Activated CD4-positive, alpha-beta T cell treated with anti-CD3 and anti-CD28 coated beads for 24 hours (primary cell): ENCODE results near the gene DYNLRB1.

Source experiments
- DNase-seq, 2 donors: peaks; one replicate each; pipeline ENCODE4 v3.0.0-alpha.2; 2020; ENCODE audit warnings: low read depth in 2 of 2

DYNLRB1 gene

DNA sequence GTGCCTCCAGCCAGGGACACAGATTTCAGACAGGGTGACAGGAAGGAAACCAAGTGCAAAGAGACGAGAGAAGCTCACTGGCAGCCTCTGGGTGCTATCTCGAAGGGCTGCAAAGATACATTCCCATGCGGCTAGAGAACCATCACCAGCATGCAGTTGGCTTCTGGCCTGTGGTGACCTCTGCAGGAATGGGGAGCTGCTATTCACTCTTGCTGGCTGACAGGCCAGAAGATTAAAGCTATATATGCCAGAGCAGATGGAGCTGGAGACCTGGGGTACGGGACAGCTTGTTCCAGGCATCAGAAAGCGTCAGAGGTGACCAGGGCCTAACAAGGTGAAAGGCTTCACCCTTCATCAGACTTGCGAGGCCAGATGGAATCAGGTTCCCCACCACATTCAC lies 62.3 kb downstream of the DYNLRB1 start:
- no peak for DNase-seq

DNA sequence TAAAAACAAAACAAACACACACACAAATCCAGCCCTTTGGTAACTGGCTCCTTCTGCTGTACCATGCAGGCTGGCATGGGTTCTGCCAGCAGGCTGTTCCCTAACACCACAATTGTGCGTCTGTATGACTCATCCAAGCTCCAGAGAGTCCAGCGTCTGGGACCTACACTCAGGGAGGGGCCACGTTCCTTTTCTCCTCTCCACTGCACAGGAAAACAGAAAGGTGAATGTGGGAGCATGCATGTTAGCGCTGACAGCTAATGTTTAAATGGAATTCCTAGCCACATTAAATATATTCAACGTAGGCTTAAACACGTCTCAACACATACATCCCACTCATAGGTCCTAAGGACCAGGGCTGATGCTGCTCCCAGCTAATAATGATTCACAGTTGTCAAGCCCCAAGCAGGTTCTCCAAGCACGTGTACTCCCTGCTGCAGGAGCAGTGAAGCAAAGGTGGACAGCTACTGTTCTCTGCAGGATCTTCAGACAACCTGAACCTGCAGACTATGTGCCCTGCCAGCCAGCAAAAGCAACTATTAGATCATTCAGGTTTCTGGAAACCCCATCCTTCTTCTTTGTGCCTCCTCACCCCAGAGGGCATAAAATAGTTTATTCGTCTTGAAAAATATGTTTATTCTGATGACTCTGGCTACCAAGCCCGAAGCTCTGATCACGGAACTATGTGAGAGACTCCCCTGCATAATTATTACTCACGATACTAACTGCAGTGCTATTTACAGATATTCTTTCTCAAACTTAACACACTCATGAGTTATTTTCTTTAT lies 63.2 kb downstream of the DYNLRB1 start:
- no peak for DNase-seq

- no peak for DNase-seq
These were observed 64.0 kb downstream of the DYNLRB1 start for GRCh38 chr20:34579979-34580940.

GRCh38 chr20:34581341-34582184 lies 65.3 kb downstream of the DYNLRB1 start:
- peak in 1 of 2 donors; percentile 7 for DNase-seq

DNA sequence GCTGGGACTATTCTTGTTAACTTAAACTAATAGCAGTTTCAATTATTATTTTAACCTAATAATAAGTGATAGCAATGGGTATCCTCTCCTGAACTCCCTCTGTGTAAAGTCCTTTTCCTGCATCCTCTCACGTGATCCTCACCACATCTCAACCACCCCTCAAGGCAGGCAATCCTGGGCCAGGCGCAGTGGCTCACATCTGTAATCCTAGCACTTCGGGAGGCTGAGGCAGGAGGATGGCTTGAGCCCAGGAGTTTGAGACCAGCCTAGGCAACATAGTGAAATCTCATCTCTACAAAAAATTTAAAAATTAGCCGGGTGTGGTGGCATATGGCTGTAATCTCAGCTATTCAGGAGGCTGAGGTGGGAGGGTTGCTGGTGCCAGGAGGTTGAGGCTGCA lies 66.0 kb downstream of the DYNLRB1 start:
- DNase-seq: no peak

DNA sequence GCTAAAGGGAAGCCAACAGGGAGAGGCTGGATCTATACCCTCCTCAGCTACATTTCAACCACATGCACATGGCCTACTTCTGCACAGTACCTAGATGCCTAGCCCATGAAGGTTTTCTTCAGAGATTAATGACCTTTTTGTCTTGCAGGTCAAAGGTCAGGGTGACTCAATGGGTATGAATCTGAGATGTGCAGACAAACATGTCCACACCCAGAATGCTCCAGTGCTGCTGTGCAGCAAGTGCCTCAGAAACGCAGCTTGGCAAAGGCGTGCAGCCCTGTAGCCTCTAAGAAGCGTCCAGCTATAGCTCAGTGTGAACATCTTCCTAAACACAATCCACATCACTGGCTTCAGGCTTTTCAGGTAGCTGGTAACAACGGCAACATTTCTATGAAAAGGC lies 66.7 kb downstream of the DYNLRB1 start:
- no peak for DNase-seq

DNA sequence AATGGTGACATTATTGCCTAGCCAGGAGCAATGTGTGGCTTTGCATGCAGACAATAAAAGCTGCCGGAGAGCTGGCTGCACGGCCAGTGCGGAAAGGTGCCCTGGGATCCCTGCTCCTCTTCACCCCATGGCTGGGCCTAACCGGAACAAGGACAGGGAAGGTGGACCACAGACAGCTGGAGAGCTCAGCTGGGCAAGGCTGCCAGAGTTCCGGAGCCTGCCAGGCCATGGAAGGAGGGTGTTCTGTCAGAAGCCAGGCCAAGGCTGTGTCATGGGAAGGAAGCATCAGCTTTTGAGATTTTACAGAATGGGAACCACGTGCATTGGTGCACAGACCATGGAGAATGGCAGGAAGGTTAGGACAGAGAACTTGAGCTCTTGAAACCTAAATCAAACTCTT lies 67.3 kb downstream of the DYNLRB1 start:
- DNase-seq: no peak

DNA sequence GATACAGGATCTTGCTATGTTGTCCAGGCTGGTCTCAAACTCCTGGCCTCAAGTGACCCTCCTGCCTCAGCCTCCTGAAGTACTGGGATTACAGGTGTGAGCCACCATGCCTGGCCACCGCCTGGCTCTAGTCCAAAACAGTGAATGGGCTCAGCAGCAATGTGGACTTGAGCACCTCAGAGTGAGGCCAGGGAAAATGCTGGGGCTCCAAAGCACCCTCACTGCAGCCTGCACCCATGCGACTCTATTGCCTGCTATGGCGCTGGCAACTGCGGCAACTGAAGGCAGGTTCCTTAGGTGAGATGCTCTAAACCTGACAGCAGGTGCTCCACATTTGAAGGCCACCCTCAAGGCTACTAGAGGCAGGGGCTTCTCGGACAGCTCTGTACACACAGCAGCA lies 68.8 kb downstream of the DYNLRB1 start:
- no peak for DNase-seq

GRCh38 chr20:34586488-34587163 lies 70.4 kb downstream of the DYNLRB1 start:
- DNase-seq: no peak
